ENCODE results near the gene TRPM3. TPM values are rescaled to one million over a fixed set of nuclear protein-coding genes. Genes with fewer than 3 reads are reported as not detected.

TRPM3 gene
- polyA plus RNA-seq, 3 donors: not detected

DNA sequence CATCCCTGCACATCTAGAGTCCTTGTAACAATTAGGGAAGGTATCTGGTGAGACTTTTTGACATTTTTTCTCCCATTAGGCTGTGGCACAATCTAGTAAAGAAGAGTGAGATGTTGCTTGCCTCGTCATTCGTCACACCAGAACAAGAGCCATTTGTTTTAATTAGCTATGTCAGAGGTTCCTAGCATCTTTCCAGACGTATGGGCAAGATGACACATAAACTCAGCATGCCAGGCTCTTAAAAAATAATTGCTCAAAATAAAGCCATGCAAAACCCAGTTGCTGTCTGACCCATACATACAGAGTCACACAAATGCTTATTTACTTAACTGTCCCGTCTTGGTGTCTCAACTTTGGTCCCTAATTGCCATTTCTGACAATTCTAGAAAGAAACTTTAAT is 125.9 kb downstream of the TRPM3 start:
- Histone ChIP-seq H2AFZ (ENCODE audit: insufficient read depth, low read depth, low read length, poor library complexity, severe bottlenecking) (no peak overlapping the region), H3K27me3 (ENCODE audit: control insufficient read depth in 2 of 2, insufficient read depth in 2 of 2, low read length in 2 of 2) (no peaks in the 10 kb centered on the region), H3K4me3 (replicated peaks in 1 of 3; ENCODE audit: low read depth in 2 of 3, low read length in 3 of 3) (no peak overlapping the region), H3K9ac (ENCODE audit: insufficient read depth, low read length, poor library complexity, severe bottlenecking) (no peak overlapping the region), H3K79me2 (ENCODE audit: insufficient read depth, low read length) (no peaks in the 10 kb centered on the region), H3K36me3 (replicated peaks in 1 of 2; ENCODE audit: control insufficient read depth in 1 of 2, insufficient read depth in 2 of 2, low read length in 2 of 2) (no peaks in the 10 kb centered on the region), H3K27ac (ENCODE audit: low read depth in 1 of 2, low read length in 2 of 2) (no peak overlapping the region), H4K20me1 (ENCODE audit: insufficient read depth, low read length) (no peaks in the 10 kb centered on the region), H3K4me1 (ENCODE audit: control insufficient read depth in 1 of 2, insufficient read depth in 2 of 2, low read length in 2 of 2) (no peaks in the 10 kb centered on the region), H3K4me2 (replicated peaks; ENCODE audit: extremely low read depth, low read length, poor library complexity, severe bottlenecking) (no peak overlapping the region), H3K9me3 (replicated peaks in 1 of 2; ENCODE audit: control insufficient read depth in 1 of 2, insufficient read depth in 1 of 2, low read length in 2 of 2) (no peaks in the 10 kb centered on the region)
- Mint-ChIP-seq H3K9me3 (peaks cover 0 to 4% (median 0%) of the 10 kb centered on the region in 7 donors), H3K4me3 (no peak overlapping the region), H3K27me3 (ENCODE audit: low read depth in 3 of 3) (no peaks in the 10 kb centered on the region), H3K27ac (no peak overlapping the region), H3K36me3 (no peaks in the 10 kb centered on the region), H3K4me1 (no peaks in the 10 kb centered on the region)
- 94% methylated on average over 4 of the region's 4 CpGs for WGBS (ENCODE audit: insufficient coverage)
- no peak for DNase-seq
- intact Hi-C loops (cut with micrococcal nuclease): no loop called here
- TF ChIP-seq, protein P1, sequence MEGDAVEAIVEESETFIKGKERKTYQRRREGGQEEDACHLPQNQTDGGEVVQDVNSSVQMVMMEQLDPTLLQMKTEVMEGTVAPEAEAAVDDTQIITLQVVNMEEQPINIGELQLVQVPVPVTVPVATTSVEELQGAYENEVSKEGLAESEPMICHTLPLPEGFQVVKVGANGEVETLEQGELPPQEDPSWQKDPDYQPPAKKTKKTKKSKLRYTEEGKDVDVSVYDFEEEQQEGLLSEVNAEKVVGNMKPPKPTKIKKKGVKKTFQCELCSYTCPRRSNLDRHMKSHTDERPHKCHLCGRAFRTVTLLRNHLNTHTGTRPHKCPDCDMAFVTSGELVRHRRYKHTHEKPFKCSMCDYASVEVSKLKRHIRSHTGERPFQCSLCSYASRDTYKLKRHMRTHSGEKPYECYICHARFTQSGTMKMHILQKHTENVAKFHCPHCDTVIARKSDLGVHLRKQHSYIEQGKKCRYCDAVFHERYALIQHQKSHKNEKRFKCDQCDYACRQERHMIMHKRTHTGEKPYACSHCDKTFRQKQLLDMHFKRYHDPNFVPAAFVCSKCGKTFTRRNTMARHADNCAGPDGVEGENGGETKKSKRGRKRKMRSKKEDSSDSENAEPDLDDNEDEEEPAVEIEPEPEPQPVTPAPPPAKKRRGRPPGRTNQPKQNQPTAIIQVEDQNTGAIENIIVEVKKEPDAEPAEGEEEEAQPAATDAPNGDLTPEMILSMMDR (IDR thresholded peaks at IDR 0.05): no peak

DNA sequence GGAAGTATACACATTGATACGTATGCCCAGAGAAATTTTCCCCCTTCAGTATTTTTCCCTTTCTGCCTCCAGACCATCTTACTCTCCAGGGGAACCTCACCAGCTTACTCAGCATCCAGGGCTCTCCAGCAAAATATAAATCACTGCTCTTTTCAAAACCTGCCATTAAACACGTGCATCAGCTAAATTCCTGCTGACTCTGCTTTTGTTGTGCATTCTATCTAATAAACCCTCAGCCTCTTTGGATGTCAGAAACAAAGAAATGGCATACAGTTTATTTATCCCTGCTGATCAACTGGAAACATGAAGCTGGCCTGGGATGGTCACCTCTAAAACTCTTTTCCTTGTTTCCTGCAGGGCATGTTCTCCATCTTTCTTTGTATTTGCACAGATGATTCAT is 126.8 kb downstream of the TRPM3 start:
- no peak for DNase-seq
- 82% methylated on average over 1 of the region's 2 CpGs for WGBS (ENCODE audit: insufficient coverage)
- Histone ChIP-seq H3K4me1 (ENCODE audit: control insufficient read depth in 1 of 2, insufficient read depth in 2 of 2, low read length in 2 of 2) (no peaks in the 10 kb centered on the region), H3K27ac (ENCODE audit: low read depth in 1 of 2, low read length in 2 of 2) (no peak overlapping the region), H2AFZ (ENCODE audit: insufficient read depth, low read depth, low read length, poor library complexity, severe bottlenecking) (no peak overlapping the region), H3K36me3 (replicated peaks in 1 of 2; ENCODE audit: control insufficient read depth in 1 of 2, insufficient read depth in 2 of 2, low read length in 2 of 2) (no peaks in the 10 kb centered on the region), H4K20me1 (ENCODE audit: insufficient read depth, low read length) (no peaks in the 10 kb centered on the region), H3K27me3 (ENCODE audit: control insufficient read depth in 2 of 2, insufficient read depth in 2 of 2, low read length in 2 of 2) (no peaks in the 10 kb centered on the region), H3K79me2 (ENCODE audit: insufficient read depth, low read length) (no peaks in the 10 kb centered on the region), H3K9ac (ENCODE audit: insufficient read depth, low read length, poor library complexity, severe bottlenecking) (no peak overlapping the region), H3K4me2 (replicated peaks; ENCODE audit: extremely low read depth, low read length, poor library complexity, severe bottlenecking) (no peak overlapping the region), H3K4me3 (replicated peaks in 1 of 3; ENCODE audit: low read depth in 2 of 3, low read length in 3 of 3) (no peak overlapping the region), H3K9me3 (replicated peaks in 1 of 2; ENCODE audit: control insufficient read depth in 1 of 2, insufficient read depth in 1 of 2, low read length in 2 of 2) (no peaks in the 10 kb centered on the region)
- H3K27me3 Mint-ChIP-seq (ENCODE audit: low read depth in 3 of 3): no peaks in the 10 kb centered on the region
- no peaks in the 10 kb centered on the region for H3K4me1 Mint-ChIP-seq
- no peak overlapping the region for H3K27ac Mint-ChIP-seq
- H3K9me3 Mint-ChIP-seq: peaks cover 0 to 4% (median 0%) of the 10 kb centered on the region in 7 donors
- no peaks in the 10 kb centered on the region for H3K36me3 Mint-ChIP-seq
- H3K4me3 Mint-ChIP-seq: no peak overlapping the region
- intact Hi-C loops (cut with micrococcal nuclease): no loop called here
- TF ChIP-seq, protein P1 (IDR thresholded peaks at IDR 0.05): no peak

Data from CD14-positive monocyte (primary cell).